Keratinocyte (primary cell): ENCODE results near the gene FAM120B. TPM values are rescaled to one million over a fixed set of nuclear protein-coding genes. Genes with fewer than 3 reads are reported as not detected.

ENCODE experiments used
- DNase-seq: peaks from one replicate; pipeline ENCODE4 v3.0.0-alpha.2; 2011; ENCODE audit warnings: low read depth, missing footprints, low spot score
- FAIRE-seq: peaks from 2 replicates; lab custom pipeline; 2011; peaks lifted over from hg19 to GRCh38; lab: Jason Lieb, UNC
- H2AFZ ChIP-seq: 2 replicates; pipeline ENCODE4 v1.6.0; 2012; ENCODE audit warnings: low read length, control low read depth, inconsistent platforms; ENCODE audit not compliant: control insufficient read depth
- H3K27ac ChIP-seq: 2 replicates; pipeline ENCODE4 v1.5.1; 2011; ENCODE audit warnings: low read length; ENCODE audit not compliant: control insufficient read depth, insufficient read depth
- H3K27me3 ChIP-seq: 3 replicates; pipeline ENCODE4 v1.6.0; 2011; ENCODE audit warnings: low read length; ENCODE audit not compliant: control insufficient read depth, insufficient read depth; ENCODE audit errors: extremely low read depth
- H3K36me3 ChIP-seq, 2 experiments: 2 replicates in 1 of 2; 3 replicates in 1 of 2; pipeline ENCODE4 v1.5.1; 2011; ENCODE audit warnings: low read length in 2 of 2, mild to moderate bottlenecking in 1 of 2; ENCODE audit not compliant: control insufficient read depth in 2 of 2, insufficient read depth in 2 of 2; ENCODE audit errors: extremely low read depth in 1 of 2
- H3K4me1 ChIP-seq: 3 replicates; pipeline ENCODE4 v1.5.1; 2011; ENCODE audit warnings: low read length; ENCODE audit not compliant: control insufficient read depth, insufficient read depth; ENCODE audit errors: extremely low read depth
- H3K4me2 ChIP-seq: 3 replicates; pipeline ENCODE4 v1.6.0; 2011; ENCODE audit warnings: low read depth, low read length; ENCODE audit not compliant: control insufficient read depth, insufficient read depth; ENCODE audit errors: extremely low read depth
- H3K4me3 ChIP-seq, 3 experiments: fragments of 200-600 bp in 1 of 3; sonication (generic) in 1 of 3; 2 replicates in 2 of 3; 3 replicates in 1 of 3; pipeline ENCODE4 v1.5.1; 2011 to 2016; ENCODE audit warnings: low read length in 3 of 3, mild to moderate bottlenecking in 3 of 3, control low read depth in 2 of 3, inconsistent platforms in 1 of 3, low read depth in 1 of 3, mixed read lengths in 1 of 3, mixed run types in 1 of 3, moderate library complexity in 1 of 3; ENCODE audit not compliant: control insufficient read depth in 2 of 3, insufficient read depth in 2 of 3; ENCODE audit errors: extremely low read depth in 1 of 3
- H3K79me2 ChIP-seq: 2 replicates; pipeline ENCODE4 v1.6.0; 2012; ENCODE audit warnings: low read length; ENCODE audit not compliant: control insufficient read depth, insufficient read depth
- H3K9ac ChIP-seq: 3 replicates; pipeline ENCODE4 v1.6.0; 2011; ENCODE audit warnings: low read length; ENCODE audit not compliant: control insufficient read depth, insufficient read depth; ENCODE audit errors: extremely low read depth
- H3K9me1 ChIP-seq: 3 replicates; pipeline ENCODE4 v1.6.0; 2011; ENCODE audit warnings: low read length; ENCODE audit not compliant: control insufficient read depth, insufficient read depth; ENCODE audit errors: extremely low read depth
- H3K9me3 ChIP-seq: 2 replicates; pipeline ENCODE4 v1.5.1; 2012; ENCODE audit warnings: low read depth, low read length; ENCODE audit not compliant: control insufficient read depth
- H4K20me1 ChIP-seq: 3 replicates; pipeline ENCODE4 v1.6.0; 2011; ENCODE audit warnings: low read length; ENCODE audit not compliant: control insufficient read depth, insufficient read depth; ENCODE audit errors: extremely low read depth
- EZH2 ChIP-seq: IDR thresholded peaks from one replicate; pipeline ENCODE4 v1.6.1; 2012; ENCODE audit warnings: inconsistent platforms, mild to moderate bottlenecking, low read length, moderate library complexity
- dilution Hi-C: fragments of 300-500 bp; cut with MboI; formaldehyde crosslinking; loops from one replicate; pipeline ENCODE4 v1.7.0; 2020; ENCODE audit warnings: low sequenced_read_pairs; ENCODE audit not compliant: extremely low pct_ligation_motif_present
- polyA plus RNA-seq, 5 experiments: library from polyadenylated mRNA; depleted of rRNA in 3 of 5; stranded (reverse) in 3 of 5; stranded (forward) in 1 of 5; unstranded in 1 of 5; fragments of >200 nt; gene quantifications; 1 replicate in 1 of 5; 2 replicates in 3 of 5; 3 replicates in 1 of 5; pipeline versions ENCODE4 v1.2.1 to v1.2.3, GENCODE V29; 2011 to 2012; ENCODE audit warnings: missing spikeins in 2 of 5, low read depth in 1 of 5, low replicate concordance in 1 of 5
- TF ChIP-seq, protein P1 (sequence below), 3 experiments: IDR thresholded peaks in 1 of 3; conservative IDR thresholded peaks in 1 of 3; optimal IDR thresholded peaks in 1 of 3; 2 replicates in 2 of 3; 3 replicates in 1 of 3; pipeline versions ENCODE3 to v1.5.1; 2011; ENCODE audit warnings: low read length in 3 of 3, mild to moderate bottlenecking in 3 of 3, moderate library complexity in 2 of 3, control low read depth in 1 of 3, inconsistent platforms in 1 of 3; ENCODE audit not compliant: insufficient read depth in 2 of 3; ENCODE audit errors: extremely low read depth in 1 of 3

FAM120B gene
- polyA plus RNA-seq, 1 donor (not counting 4 experiments of a cell fraction or from before 2014, with no cell fraction given) = 17.4 TPM

- no peaks in the 10 kb centered on the region for H4K20me1 ChIP-seq
- no peak overlapping the region for H3K4me2 ChIP-seq
- H3K27ac ChIP-seq = no peak overlapping the region
- TF ChIP-seq, protein P1, sequence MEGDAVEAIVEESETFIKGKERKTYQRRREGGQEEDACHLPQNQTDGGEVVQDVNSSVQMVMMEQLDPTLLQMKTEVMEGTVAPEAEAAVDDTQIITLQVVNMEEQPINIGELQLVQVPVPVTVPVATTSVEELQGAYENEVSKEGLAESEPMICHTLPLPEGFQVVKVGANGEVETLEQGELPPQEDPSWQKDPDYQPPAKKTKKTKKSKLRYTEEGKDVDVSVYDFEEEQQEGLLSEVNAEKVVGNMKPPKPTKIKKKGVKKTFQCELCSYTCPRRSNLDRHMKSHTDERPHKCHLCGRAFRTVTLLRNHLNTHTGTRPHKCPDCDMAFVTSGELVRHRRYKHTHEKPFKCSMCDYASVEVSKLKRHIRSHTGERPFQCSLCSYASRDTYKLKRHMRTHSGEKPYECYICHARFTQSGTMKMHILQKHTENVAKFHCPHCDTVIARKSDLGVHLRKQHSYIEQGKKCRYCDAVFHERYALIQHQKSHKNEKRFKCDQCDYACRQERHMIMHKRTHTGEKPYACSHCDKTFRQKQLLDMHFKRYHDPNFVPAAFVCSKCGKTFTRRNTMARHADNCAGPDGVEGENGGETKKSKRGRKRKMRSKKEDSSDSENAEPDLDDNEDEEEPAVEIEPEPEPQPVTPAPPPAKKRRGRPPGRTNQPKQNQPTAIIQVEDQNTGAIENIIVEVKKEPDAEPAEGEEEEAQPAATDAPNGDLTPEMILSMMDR (optimal IDR thresholded peaks at IDR 0.05 in 1 of 3, IDR thresholded peaks at IDR 0.05 in 1 of 3, conservative IDR thresholded peaks at IDR 0.05 in 1 of 3; ENCODE audit: extremely low read depth in 1 of 3, insufficient read depth in 2 of 3, low read length in 3 of 3) = no peak
- TF ChIP-seq EZH2 = no peak
- DNase-seq = no peak
- FAIRE-seq = no peak
- no peaks in the 10 kb centered on the region for H3K9me3 ChIP-seq
- no peaks in the 10 kb centered on the region for H3K27me3 ChIP-seq
- no peaks in the 10 kb centered on the region for H3K9me1 ChIP-seq
- dilution Hi-C loops = no loop called here
- H3K4me3 ChIP-seq = no peak overlapping the region
- H3K36me3 ChIP-seq = no peaks in the 10 kb centered on the region
- H3K79me2 ChIP-seq = no peaks in the 10 kb centered on the region
- no peak overlapping the region for H3K9ac ChIP-seq
- no peak overlapping the region for H2AFZ ChIP-seq
- H3K4me1 ChIP-seq = peaks cover 3% of the 10 kb centered on the region
Measured at GRCh38 chr6:170446841-170447560, 140.4 kb downstream of the FAM120B start.

DNA sequence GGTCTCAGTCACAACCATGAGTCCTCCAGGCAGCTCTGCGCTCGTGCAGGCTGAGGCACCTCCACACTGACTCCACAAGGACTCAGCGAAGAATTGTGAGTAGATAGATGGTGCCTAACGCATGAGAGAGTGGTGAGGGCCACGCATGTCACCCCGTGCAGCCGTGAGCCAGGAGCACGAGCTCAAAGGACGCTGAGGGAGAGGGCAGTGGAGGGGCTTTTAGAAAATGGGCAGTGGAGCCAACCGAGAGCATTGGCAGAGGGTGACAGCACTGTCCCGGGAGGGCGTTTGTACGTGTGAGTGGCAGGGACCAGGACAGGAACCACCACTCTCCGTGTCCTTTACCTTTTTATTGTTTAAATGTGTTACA is 141.0 kb downstream of the FAM120B start:
- Histone ChIP-seq H3K4me1 (peaks cover 3% of the 10 kb centered on the region), H3K27ac (no peak overlapping the region), H2AFZ (no peak overlapping the region), H3K9me1 (no peaks in the 10 kb centered on the region), H3K36me3 (no peaks in the 10 kb centered on the region), H4K20me1 (no peaks in the 10 kb centered on the region), H3K4me3 (no peak overlapping the region), H3K4me2 (no peak overlapping the region), H3K79me2 (no peaks in the 10 kb centered on the region), H3K9me3 (no peaks in the 10 kb centered on the region), H3K9ac (no peak overlapping the region), H3K27me3 (no peaks in the 10 kb centered on the region)
- no peak for TF ChIP-seq EZH2
- TF ChIP-seq, protein P1 (optimal IDR thresholded peaks at IDR 0.05 in 1 of 3, IDR thresholded peaks at IDR 0.05 in 1 of 3, conservative IDR thresholded peaks at IDR 0.05 in 1 of 3; ENCODE audit: extremely low read depth in 1 of 3, insufficient read depth in 2 of 3, low read length in 3 of 3) = no peak
- dilution Hi-C loops = no loop called here
- DNase-seq = no peak
- FAIRE-seq = no peak
